Measurements from ENCODE around the gene B3GNT4.
A peak's percentile ranks its signal among the peaks of the same experiment; 100 is the strongest.

Gene B3GNT4

DNA sequence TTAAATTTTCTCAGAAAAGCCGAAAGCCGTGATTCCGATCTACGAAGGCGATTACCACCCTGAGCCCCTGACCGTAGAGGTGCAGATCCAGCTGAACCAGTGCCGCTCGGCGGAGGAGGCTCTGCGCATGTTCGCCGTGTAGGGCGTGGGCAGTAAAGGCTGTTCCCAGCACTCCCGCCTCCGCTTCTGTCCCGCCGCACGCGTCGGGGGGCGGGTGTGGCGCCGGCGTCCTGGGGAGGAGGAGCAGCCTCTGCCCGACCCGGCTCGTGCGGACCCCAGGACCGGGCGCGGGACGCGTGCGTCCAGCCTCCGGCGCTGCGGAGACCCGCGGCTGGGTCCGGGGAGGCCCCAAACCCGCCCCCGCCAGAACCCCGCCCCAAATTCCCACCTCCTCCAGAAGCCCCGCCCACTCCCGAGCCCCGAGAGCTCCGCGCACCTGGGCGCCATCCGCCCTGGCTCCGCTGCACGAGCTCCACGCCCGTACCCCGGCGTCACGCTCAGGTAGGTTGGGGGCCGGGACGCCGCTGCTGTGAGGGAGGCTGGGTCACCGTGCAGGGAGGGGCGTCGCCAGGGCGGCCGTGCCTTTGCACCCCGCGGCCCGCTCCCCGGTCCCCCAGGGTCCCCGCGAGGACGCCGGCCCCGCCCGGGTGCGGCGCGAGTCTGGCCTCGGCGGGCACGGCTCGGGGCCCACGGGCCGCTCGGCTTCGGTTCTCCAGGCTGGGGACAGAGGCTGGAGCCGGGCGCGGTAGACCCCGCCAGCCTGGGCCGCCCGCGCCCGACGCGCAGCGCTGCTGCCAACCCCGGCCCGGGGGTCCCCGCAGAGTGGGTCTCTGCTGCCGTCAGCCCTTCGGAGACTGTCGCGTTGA lies at the start of gene B3GNT4:
Gene B3GNT4 (plus strand): TSS at position 409 of the 866 bp plus-strand sequence. CDS start 910 bp downstream, outside the sequence.
- peak; percentile 38 to 55 for DNase-seq (ENCODE audit: low spot score in 2 of 2)
- no peak within 1 kb of the TSS for H3K27ac Mint-ChIP-seq
- peak within 1 kb of the TSS; percentile 79 for H3K4me3 Mint-ChIP-seq
- H3K9me3 Mint-ChIP-seq: no peaks in the 10 kb centered on the region
- peaks cover 7% of the 10 kb centered on the region for H3K4me1 Mint-ChIP-seq
- H3K27me3 Mint-ChIP-seq: peaks cover 14% of the 10 kb centered on the region
- peaks cover 11% of the 10 kb centered on the region for H3K36me3 Mint-ChIP-seq
- peak; percentile 52 for ATAC-seq (ENCODE audit: low read depth)

- DNase-seq (ENCODE audit: low spot score in 2 of 2) (no peak), ATAC-seq (ENCODE audit: low read depth) (no peak)
- Mint-ChIP-seq H3K27ac (no peak overlapping the region), H3K9me3 (no peaks in the 10 kb centered on the region), H3K36me3 (peaks cover 1% of the 10 kb centered on the region), H3K27me3 (peaks cover 6% of the 10 kb centered on the region), H3K4me1 (no peaks in the 10 kb centered on the region), H3K4me3 (no peak overlapping the region)
Observed at GRCh38 chr12:122155705-122156104, 47.8 kb upstream of the B3GNT4 start.

- no peak for ATAC-seq (ENCODE audit: low read depth)
- H3K9me3 Mint-ChIP-seq: no peaks in the 10 kb centered on the region
- H3K27ac Mint-ChIP-seq: no peak overlapping the region
- H3K36me3 Mint-ChIP-seq: peaks cover 1% of the 10 kb centered on the region
- no peak for DNase-seq (ENCODE audit: low spot score in 2 of 2)
- no peaks in the 10 kb centered on the region for H3K4me1 Mint-ChIP-seq
- H3K4me3 Mint-ChIP-seq: no peak overlapping the region
- peaks cover 6% of the 10 kb centered on the region for H3K27me3 Mint-ChIP-seq
Observed at GRCh38 chr12:122158700-122159285, 44.7 kb upstream of the B3GNT4 start.

DNA sequence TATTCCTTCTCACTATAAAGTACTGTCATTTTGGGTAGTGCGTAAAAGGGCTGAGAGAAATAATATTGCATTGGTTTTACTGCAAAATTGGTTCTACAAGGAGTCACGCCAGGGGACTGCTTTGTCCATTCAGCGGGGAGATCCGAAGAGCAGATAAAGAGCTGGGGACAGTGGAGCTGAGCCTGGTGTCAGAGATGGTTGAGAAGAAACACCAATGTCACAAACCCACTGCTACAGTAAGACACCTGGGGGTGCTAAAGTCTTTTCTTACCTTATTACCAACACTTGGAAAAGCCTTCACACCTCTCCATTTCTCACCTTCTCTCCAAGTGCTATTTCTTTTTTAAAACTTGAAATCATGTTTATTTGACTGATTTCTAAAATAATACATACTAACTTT lies 43.6 kb upstream of the B3GNT4 start:
- DNase-seq (ENCODE audit: low spot score in 2 of 2): no peak
- no peaks in the 10 kb centered on the region for H3K9me3 Mint-ChIP-seq
- no peak for ATAC-seq (ENCODE audit: low read depth)
- H3K27ac Mint-ChIP-seq: no peak overlapping the region
- H3K4me1 Mint-ChIP-seq: no peaks in the 10 kb centered on the region
- H3K4me3 Mint-ChIP-seq: no peak overlapping the region
- peaks cover 6% of the 10 kb centered on the region for H3K27me3 Mint-ChIP-seq
- peaks cover 1% of the 10 kb centered on the region for H3K36me3 Mint-ChIP-seq

- Mint-ChIP-seq H3K27ac (no peak overlapping the region), H3K4me3 (no peak overlapping the region), H3K27me3 (peaks cover 7% of the 10 kb centered on the region), H3K36me3 (no peaks in the 10 kb centered on the region), H3K4me1 (no peaks in the 10 kb centered on the region), H3K9me3 (no peaks in the 10 kb centered on the region)
- DNase-seq (ENCODE audit: low spot score in 2 of 2): no peak
- ATAC-seq (ENCODE audit: low read depth): no peak
Observed at GRCh38 chr12:122160761-122161160, 42.7 kb upstream of the B3GNT4 start.

GRCh38 chr12:122161682-122162081 lies 41.8 kb upstream of the B3GNT4 start:
- no peak for DNase-seq (ENCODE audit: low spot score in 2 of 2)
- no peak for ATAC-seq (ENCODE audit: low read depth)
- no peak overlapping the region for H3K27ac Mint-ChIP-seq

GRCh38 chr12:122162976-122163375 lies 40.5 kb upstream of the B3GNT4 start:
- H3K27ac Mint-ChIP-seq: no peak overlapping the region
- no peaks in the 10 kb centered on the region for H3K36me3 Mint-ChIP-seq
- ATAC-seq (ENCODE audit: low read depth): no peak
- no peak for DNase-seq (ENCODE audit: low spot score in 2 of 2)
- H3K9me3 Mint-ChIP-seq: no peaks in the 10 kb centered on the region
- peaks cover 11% of the 10 kb centered on the region for H3K27me3 Mint-ChIP-seq
- no peak overlapping the region for H3K4me3 Mint-ChIP-seq
- peaks cover 2% of the 10 kb centered on the region for H3K4me1 Mint-ChIP-seq

More at GRCh38 chr12:122161682-122162081, 41.8 kb upstream of the B3GNT4 start:
- Mint-ChIP-seq H3K4me1 (no peaks in the 10 kb centered on the region), H3K36me3 (no peaks in the 10 kb centered on the region), H3K4me3 (no peak overlapping the region), H3K9me3 (no peaks in the 10 kb centered on the region), H3K27me3 (peaks cover 7% of the 10 kb centered on the region)

DNA sequence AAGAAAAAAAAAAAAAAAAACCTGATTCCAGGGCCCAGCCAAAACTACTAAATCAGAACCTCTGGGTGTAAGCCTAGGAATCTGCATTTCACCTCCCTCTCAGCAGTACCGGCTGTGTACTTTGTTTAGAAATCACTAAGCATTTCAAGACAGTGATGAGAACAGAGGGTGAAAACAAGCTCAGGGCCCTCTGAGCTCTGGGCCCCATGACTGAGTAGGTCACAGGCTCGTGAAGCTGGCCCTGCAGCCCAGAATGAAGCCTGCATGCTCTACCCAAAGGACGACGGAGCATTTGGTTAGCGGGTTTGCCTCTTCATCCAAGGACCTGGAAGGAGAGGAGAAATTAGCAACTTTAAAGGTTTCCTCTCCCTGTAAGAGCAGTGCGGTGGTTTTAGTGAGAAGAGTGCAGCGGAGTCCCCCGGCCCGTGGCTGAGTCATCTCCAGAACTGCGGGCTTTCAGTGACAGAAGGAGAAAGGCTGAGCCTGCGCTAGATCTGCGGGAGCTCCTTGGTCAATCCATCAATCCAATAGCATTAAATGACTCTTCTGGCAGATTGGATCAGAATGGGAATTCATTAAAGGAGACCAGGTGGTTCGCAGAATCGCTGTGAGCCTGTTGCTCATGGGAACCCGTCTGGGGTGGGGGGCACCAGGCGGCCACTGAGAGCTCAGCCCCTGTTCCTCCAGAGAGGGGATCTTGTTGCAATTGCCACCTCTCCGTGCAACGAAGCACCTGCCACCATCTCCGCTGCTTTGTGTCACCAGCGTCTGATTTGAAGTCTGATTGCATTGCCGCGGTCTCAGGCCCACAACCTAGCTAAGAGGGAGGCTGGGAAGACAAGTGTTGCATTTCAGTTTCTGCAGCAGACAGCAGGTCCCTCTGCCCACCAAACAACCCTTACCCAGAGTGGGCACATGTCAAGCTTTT lies 36.8 kb upstream of the B3GNT4 start:
- DNase-seq (ENCODE audit: low spot score in 2 of 2) (no peak), ATAC-seq (ENCODE audit: low read depth) (peak; percentile 43)
- Mint-ChIP-seq H3K36me3 (no peaks in the 10 kb centered on the region), H3K27me3 (peaks cover 10% of the 10 kb centered on the region), H3K4me1 (peaks cover 2% of the 10 kb centered on the region), H3K9me3 (no peaks in the 10 kb centered on the region), H3K4me3 (no peak overlapping the region), H3K27ac (no peak overlapping the region)

GRCh38 chr12:122167356-122167925 lies 36.1 kb upstream of the B3GNT4 start:
- Mint-ChIP-seq H3K9me3 (no peaks in the 10 kb centered on the region), H3K27me3 (peaks cover 10% of the 10 kb centered on the region), H3K4me1 (peaks cover 2% of the 10 kb centered on the region), H3K4me3 (no peak overlapping the region), H3K27ac (no peak overlapping the region), H3K36me3 (no peaks in the 10 kb centered on the region)
- ATAC-seq (ENCODE audit: low read depth) (no peak), DNase-seq (ENCODE audit: low spot score in 2 of 2) (no peak)

DNA sequence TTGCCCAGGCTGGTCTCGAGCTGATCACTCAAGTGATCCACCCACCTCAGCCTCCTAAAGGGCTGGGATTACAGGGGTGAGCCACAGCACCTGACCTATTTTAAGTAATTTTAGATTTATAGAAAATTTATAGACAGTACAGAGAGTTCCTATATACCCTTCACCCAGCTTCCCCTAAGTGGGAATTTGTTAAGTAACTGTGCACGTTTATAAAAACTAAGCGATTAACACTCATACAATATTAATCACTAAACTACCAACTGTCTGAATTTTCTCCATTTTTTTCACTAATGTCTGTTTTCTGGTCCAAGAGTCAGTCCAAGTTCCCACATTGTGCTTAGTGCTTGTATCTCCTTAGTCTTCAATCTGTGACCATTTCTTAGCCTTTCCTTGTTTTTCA lies 35.0 kb upstream of the B3GNT4 start:
- Mint-ChIP-seq H3K27ac (no peak overlapping the region), H3K27me3 (peaks cover 13% of the 10 kb centered on the region), H3K36me3 (no peaks in the 10 kb centered on the region), H3K9me3 (no peaks in the 10 kb centered on the region), H3K4me3 (no peak overlapping the region), H3K4me1 (peaks cover 2% of the 10 kb centered on the region)
- no peak for DNase-seq (ENCODE audit: low spot score in 2 of 2)
- ATAC-seq (ENCODE audit: low read depth): no peak

DNA sequence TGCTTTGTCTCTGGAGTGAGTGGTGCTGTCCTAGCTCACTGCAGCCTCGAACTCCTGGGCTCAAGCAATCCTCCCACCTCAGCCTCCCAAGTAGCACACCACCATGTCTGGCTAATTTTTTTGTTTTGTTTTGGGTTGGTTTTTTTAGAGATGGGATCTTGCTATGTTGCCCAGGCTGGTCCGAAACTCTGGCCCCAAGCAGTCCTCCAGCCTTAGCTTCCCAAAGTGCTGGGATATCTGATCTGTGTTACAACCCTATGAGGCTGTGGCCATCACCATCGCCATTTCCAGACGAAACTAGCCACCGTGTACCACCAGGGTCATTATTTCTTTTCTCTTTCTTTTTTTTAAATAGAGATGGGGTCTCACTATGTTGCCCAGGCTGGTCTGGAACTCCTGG lies 32.1 kb upstream of the B3GNT4 start:
- Mint-ChIP-seq H3K27ac (no peak overlapping the region), H3K4me1 (peaks cover 2% of the 10 kb centered on the region), H3K4me3 (no peak overlapping the region), H3K9me3 (no peaks in the 10 kb centered on the region), H3K27me3 (peaks cover 11% of the 10 kb centered on the region), H3K36me3 (no peaks in the 10 kb centered on the region)
- DNase-seq (ENCODE audit: low spot score in 2 of 2): no peak
- no peak for ATAC-seq (ENCODE audit: low read depth)

DNA sequence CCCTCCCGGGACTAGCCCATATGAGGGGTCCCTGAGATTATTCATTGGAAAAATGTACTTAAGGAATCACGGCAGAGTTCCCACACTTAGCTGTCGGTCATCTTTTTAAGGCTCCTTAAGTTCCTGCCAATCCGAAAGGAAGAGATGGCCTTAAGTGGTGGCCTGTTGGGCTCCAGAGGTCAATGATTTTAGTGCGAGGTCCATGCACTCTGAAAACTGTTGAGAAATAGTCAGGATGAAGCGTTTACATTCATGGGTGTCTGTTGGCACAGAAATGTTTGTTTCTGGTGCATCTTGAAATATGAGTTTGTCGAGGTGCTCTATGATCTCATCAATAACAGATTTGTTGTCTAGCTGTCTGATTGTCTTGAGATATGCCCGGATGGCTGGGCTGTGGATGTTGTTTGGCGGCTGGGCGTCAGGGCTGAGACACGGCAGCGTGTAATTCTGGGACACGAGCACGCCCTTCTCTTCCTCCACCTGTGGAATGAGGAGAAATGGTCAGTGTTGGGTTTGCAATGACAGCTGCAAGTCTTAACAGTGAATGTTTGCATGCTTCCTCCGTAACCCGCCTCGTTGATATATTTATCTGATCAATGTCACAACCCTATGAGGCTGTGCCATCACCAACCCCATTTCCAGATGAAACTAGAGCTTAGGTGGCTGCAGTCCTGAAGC lies 31.1 kb upstream of the B3GNT4 start:
- Mint-ChIP-seq H3K27me3 (peaks cover 12% of the 10 kb centered on the region), H3K4me3 (no peak overlapping the region), H3K9me3 (no peaks in the 10 kb centered on the region), H3K27ac (no peak overlapping the region), H3K36me3 (no peaks in the 10 kb centered on the region), H3K4me1 (no peaks in the 10 kb centered on the region)
- ATAC-seq (ENCODE audit: low read depth) (no peak), DNase-seq (ENCODE audit: low spot score in 2 of 2) (no peak)

DNA sequence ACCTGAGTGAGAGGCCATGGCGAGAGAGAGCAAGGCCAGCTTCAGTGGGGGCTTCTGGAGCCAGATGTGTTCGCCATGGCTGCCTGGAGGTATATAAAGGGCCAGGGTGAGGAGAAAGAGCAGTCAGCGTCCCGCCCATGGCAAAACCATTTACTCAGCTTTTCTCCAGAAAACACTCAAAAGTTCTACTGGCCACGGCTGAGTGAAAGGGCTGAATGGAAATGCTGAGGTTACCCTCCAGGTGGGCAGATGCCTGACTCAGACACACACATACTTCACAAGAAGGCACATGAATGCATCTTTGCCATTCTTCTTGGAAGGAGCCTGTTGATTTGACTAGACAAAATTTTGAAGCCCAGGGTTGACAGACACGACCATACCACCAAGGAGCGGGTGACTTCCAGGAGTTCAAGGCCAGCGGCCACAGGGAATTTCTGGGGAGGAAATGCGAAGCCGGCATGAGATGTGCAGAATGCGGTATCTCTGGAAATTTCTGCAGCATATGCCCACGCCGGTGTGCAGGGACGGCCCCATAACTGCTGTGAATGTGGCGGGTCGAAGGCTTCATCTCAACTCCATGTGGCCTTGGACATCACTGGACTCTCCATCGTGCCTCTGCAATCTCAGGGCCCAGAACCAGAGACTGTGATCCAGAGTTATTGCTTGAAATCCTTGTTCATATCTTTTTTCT lies 29.2 kb upstream of the B3GNT4 start, which contains the start of gene IL31:
Gene IL31 (minus strand): TSS at position 67 of the 691 bp plus-strand sequence. CDS start 49 bp downstream, at position 18.
- Mint-ChIP-seq H3K4me3 (no peak within 1 kb of the TSS), H3K36me3 (peaks cover 2% of the 10 kb centered on the region), H3K27ac (no peak within 1 kb of the TSS), H3K27me3 (peaks cover 19% of the 10 kb centered on the region), H3K9me3 (no peaks in the 10 kb centered on the region), H3K4me1 (no peaks in the 10 kb centered on the region)
- DNase-seq (ENCODE audit: low spot score in 2 of 2) (no peak), ATAC-seq (ENCODE audit: low read depth) (no peak)

Data from memory B cell (primary cell).